GM18867 (cell line): ENCODE results near the gene CDX2.

Experiments
- ATAC-seq: cut with Tn5 transposase; IDR thresholded peaks from one replicate; pipeline ENCODE4 v1.9.1; 2021; ENCODE audit warnings: mild to moderate bottlenecking, moderate library complexity; ENCODE audit not compliant: unreplicated experiment

The CDX2 gene

GRCh38 chr13:27918918-27919658 is 50.0 kb downstream of the CDX2 start:
- no peak for ATAC-seq

- ATAC-seq = no peak
Observed at GRCh38 chr13:27918041-27918917, 50.8 kb downstream of the CDX2 start.

- ATAC-seq = no peak
Observed at GRCh38 chr13:27917121-27917947, 51.8 kb downstream of the CDX2 start.

- no peak for ATAC-seq
Observed at GRCh38 chr13:27915301-27916207, 53.6 kb downstream of the CDX2 start.

GRCh38 chr13:27913160-27913559 is 56.0 kb downstream of the CDX2 start:
- no peak for ATAC-seq

- no peak for ATAC-seq
Observed at GRCh38 chr13:27911521-27911920, 57.6 kb downstream of the CDX2 start.
